Measurements from ENCODE around the gene CDK7.

The CDK7 gene

DNA sequence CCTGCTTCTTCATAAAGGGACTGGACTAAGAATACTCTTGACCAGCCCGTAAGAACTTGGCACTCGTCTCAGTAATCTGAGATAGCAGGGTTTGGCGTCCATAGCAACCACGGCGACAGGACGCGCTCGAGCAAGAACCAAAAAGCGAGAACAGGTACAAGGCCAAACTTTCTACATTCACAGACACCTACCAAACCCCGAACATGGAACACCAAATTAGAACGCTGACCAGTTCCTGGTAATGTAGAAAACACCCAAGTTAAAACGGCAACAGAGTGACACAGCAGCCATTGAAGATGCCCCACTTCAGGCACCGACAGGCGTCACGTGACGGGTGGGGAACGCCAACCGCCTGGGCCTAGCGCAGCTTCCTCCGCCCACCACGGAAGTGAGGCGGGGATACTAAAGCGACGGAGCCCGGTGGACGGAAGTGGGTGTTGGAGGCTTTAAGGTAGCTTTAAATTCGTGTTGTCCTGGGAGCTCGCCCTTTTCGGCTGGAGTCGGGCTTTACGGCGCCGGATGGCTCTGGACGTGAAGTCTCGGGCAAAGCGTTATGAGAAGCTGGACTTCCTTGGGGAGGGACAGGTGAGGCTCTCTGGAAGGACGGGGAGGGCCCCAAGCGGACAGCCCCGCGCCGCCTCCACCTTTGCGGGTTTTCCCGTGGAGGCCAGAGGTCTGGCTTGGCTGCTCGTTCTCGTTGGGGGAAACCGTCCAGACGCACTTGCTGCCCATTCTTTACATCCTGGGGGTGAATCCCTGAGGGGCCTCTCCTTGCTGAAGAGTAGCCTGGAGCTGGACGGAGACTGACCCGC, at the start of gene CDK7:
TSS of gene CDK7 (plus strand) at position 430 of the 812 bp plus-strand sequence. CDS start at position 520, 90 bp downstream.
- peak; percentile 95 for DNase-seq (ENCODE audit: extremely low spot score)
- TF ChIP-seq, protein P1, sequence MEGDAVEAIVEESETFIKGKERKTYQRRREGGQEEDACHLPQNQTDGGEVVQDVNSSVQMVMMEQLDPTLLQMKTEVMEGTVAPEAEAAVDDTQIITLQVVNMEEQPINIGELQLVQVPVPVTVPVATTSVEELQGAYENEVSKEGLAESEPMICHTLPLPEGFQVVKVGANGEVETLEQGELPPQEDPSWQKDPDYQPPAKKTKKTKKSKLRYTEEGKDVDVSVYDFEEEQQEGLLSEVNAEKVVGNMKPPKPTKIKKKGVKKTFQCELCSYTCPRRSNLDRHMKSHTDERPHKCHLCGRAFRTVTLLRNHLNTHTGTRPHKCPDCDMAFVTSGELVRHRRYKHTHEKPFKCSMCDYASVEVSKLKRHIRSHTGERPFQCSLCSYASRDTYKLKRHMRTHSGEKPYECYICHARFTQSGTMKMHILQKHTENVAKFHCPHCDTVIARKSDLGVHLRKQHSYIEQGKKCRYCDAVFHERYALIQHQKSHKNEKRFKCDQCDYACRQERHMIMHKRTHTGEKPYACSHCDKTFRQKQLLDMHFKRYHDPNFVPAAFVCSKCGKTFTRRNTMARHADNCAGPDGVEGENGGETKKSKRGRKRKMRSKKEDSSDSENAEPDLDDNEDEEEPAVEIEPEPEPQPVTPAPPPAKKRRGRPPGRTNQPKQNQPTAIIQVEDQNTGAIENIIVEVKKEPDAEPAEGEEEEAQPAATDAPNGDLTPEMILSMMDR (IDR thresholded peaks at IDR 0.05; ENCODE audit: control extremely low read depth, extremely low read depth, low read depth, missing control alignments): no peak
- CTCF ChIA-PET: interaction anchor here (0.7 to 2.3 kb wide), 4 partner anchors 63 to 141 kb away, joined by 3 to 9 read pairs (median 3); partner anchors contain the start of gene SLC30A5
- POLR2A ChIA-PET: no interaction called here

DNA sequence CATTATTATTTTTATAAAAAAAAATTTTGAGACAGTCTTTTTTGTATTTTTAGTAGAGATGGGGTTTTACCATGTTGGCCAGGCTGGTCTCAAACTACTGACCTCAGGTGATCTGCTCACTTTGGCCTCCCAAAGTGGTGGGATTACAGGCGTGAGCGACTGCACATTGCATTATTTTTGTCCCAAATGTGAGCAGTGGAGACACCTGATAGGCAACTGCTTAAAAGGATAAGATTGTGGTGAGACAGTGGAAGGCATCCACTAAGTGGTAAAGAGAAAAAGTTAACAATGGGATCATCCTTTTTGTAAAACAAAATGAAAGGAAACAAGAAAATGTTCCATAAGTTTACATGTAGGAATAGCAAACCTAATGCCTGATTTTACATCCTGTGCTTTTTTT, 47.3 kb upstream of the CDK7 start:
- ChIA-PET CTCF (interaction anchor here (1.0 kb wide), 1 partner anchor 11 kb away, joined by 3 read pairs; no protein-coding TSS in a partner anchor), POLR2A (no interaction called here)
- TF ChIP-seq, protein P1 (IDR thresholded peaks at IDR 0.05; ENCODE audit: control extremely low read depth, extremely low read depth, low read depth, missing control alignments): no peak
- DNase-seq (ENCODE audit: extremely low spot score): no peak

DNA sequence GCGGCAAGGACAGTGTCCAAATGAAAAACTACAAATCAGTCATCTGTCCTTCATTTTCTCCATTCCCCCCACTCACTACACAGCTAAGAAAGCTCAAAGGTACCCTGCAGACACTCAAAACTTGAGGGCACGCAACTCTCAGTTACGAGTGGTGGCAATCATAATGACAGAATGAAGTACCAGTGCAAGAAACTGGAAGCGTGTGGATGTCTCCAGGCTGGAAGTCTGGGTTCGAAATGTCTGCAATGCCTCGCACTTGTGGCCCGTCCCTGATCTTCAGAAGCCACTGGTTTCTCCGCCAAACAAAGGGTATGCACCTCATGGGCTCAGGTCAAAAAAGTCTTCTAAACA, 45.9 kb upstream of the CDK7 start:
- TF ChIP-seq, protein P1 (IDR thresholded peaks at IDR 0.05; ENCODE audit: control extremely low read depth, extremely low read depth, low read depth, missing control alignments): no peak
- POLR2A ChIA-PET: no interaction called here
- CTCF ChIA-PET: interaction anchor here (1.2 to 2.2 kb wide), 3 partner anchors 10 to 146 kb away, joined by 3 to 6 read pairs (median 6); no protein-coding TSS in a partner anchor
- DNase-seq (ENCODE audit: extremely low spot score): no peak

DNA sequence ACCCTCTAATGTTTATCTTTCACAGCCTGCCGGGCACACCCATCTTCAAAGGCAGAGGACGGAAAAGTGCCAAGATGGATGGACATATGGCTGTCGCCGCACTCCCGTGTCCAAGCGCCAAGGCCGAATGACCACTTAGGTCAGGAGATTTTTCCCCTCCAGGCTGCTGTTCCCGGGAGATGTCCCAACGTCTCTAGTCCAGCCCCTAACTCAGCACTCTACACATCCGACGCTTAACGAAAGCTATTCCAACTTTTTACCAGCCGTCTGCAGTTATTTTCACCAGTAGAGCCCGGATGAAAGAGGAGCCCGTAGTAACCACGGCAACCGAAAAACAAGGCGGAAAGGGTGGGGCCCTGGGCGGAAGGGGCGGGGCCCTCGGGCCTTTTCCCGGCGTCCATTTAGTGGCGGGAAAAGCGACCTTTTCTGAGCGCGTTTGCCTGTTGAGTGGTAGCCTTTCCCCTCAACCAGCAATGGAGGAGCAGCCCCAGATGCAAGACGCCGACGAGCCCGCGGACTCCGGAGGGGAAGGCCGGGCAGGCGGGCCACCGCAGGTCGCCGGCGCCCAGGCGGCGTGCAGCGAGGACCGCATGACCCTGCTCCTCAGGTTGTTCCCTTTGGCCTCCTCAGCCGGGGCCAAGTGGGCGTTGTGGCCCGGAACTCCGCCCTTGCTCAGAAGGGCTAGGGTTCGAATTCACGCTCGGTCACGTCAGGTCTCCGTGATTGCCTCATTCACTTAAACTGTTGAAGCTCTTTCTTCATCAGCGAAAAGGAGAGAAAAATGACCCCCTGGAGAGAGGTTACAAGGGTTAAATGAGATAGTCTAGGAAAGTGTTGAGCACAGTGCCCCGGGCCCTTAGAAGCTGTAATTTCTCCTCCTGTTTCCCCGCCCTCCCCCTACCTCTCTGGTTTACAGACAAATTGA, 45.3 kb upstream of the CDK7 start, which contains the start of gene CENPH:
TSS of gene CENPH (plus strand) at position 422 of the 925 bp plus-strand sequence. CDS start at position 474, 52 bp downstream.
- ChIA-PET CTCF (interaction anchor here (1.0 to 3.9 kb wide), 12 partner anchors 9 to 145 kb away, joined by 3 to 13 read pairs (median 4); partner anchors contain the start of gene SLC30A5), POLR2A (no interaction called here)
- TF ChIP-seq, protein P1 (IDR thresholded peaks at IDR 0.05; ENCODE audit: control extremely low read depth, extremely low read depth, low read depth, missing control alignments): no peak
- DNase-seq (ENCODE audit: extremely low spot score): peak; percentile 94

DNA sequence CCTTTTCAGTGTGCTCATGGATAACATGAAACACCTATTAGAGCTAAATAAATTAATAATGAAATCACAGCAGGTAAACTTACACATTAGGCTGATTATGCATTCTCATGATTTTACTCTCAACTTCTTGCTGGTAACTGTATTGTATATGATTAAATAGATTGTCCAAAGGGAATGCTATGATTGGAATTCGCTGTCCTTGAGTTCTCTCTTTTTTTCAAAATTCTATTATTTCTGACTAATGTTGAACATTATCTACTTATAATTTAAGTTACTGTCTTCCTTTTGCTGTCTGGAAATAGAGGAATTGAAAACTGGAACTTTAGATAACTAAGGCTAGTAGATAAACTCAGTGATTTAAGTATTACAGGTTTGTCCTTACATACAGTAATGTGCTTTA, 32.2 kb upstream of the CDK7 start:
- DNase-seq (ENCODE audit: extremely low spot score): no peak
- ChIA-PET CTCF (interaction anchor here (1.0 to 2.6 kb wide), 2 partner anchors 11 to 14 kb away, joined by 4 to 13 read pairs; partner anchors contain the start of gene CENPH), POLR2A (no interaction called here)
- TF ChIP-seq, protein P1 (IDR thresholded peaks at IDR 0.05; ENCODE audit: control extremely low read depth, extremely low read depth, low read depth, missing control alignments): no peak
